GM23248 (cell line): Measurements from ENCODE around the gene CKS2.

ENCODE experiments used
- EZH2 ChIP-seq: fragments of 200-600 bp; sonication (generic); IDR thresholded peaks from 2 replicates; pipeline ENCODE4 v1.6.1; 2018; ENCODE audit warnings: antibody characterized with exemption, mild to moderate bottlenecking; ENCODE audit not compliant: insufficient read depth, poor library complexity, severe bottlenecking
- EZH2phosphoT487 ChIP-seq: fragments of 200-600 bp; sonication (generic); IDR thresholded peaks from 2 replicates; pipeline ENCODE4 v1.6.1; 2018; ENCODE audit warnings: antibody characterized with exemption, moderate library complexity, mild to moderate bottlenecking, low read depth; ENCODE audit not compliant: insufficient read depth

DNA sequence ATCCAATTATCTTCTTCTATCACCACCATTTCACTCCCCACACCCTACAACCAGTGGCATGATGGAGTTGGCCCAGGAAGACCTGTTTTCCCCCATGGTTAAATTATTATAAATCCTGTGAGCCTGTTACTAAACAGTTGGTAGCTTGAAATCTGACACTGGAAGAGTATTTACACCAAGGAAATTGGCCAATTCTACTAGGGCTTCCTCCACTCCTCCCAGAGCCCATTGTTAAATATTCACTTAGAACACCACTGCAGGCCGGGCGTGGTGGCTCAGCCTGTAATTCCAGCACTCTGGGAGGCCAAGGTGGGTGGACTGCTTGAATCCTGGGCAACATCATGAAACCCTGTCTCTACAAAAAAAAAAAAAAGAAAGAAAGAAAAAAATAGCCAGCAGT, 32.4 kb upstream of the CKS2 start:
- TF ChIP-seq EZH2, result no peak
- TF ChIP-seq EZH2phosphoT487, result no peak
